A549 (cell line): ENCODE data around the gene PARP11. TPM values are rescaled to one million over a fixed set of nuclear protein-coding genes. Genes with fewer than 3 reads are reported as not detected.

Experiments
- ATAC-seq, 2 experiments: fragments of 200-7000 bp in 1 of 2; fragments of >200 bp in 1 of 2; cut with Nextera tagmentation in 1 of 2; cut with Tn5 transposase in 1 of 2; 3 replicates each; pipeline versions ENCODE4 v1.8.0 to v1.9.1; 2018 to 2020; ENCODE audit warnings: mild to moderate bottlenecking in 1 of 2, moderate library complexity in 1 of 2
- CTCF ChIA-PET: fragments of 300-600 bp; sonication (Branson Sonifier 250); formaldehyde crosslinking; extraction: SDS; loops from one replicate; lab custom pipeline; 2021; ENCODE audit warnings: antibody characterized with exemption, inconsistent platforms; lab: Yijun Ruan, JAX
- POLR2A ChIA-PET: fragments of 350-600 bp; formaldehyde crosslinking; extraction: SDS; loops from one replicate; lab custom pipeline; 2021; ENCODE audit warnings: antibody characterized with exemption, inconsistent platforms; lab: Yijun Ruan, JAX
- DNase-seq, 2 experiments: peaks; one replicate each; pipeline versions ENCODE4 v3.0.0 to v3.0.0-alpha.2; 2011 to 2016; ENCODE audit warnings: low read depth in 1 of 2, low spot score in 1 of 2
- FAIRE-seq: peaks from 2 replicates; lab custom pipeline; 2011; peaks lifted over from hg19 to GRCh38; lab: Jason Lieb, UNC
- H3K27ac ChIP-seq, 2 experiments: fragments of >200 bp; sonication (Bioruptor Twin); formaldehyde crosslinking; 3 replicates each; pipeline ENCODE4 v1.5.1; 2016 to 2017
- H3K4me1 ChIP-seq: fragments of >200 bp; sonication (Bioruptor Twin); formaldehyde crosslinking; 3 replicates; pipeline ENCODE4 v1.6.1; 2016
- H3K4me2 ChIP-seq: fragments of >200 bp; sonication (Bioruptor Twin); formaldehyde crosslinking; 3 replicates; pipeline ENCODE4 v1.6.1; 2016
- H3K4me3 ChIP-seq: fragments of >200 bp; sonication (Bioruptor Twin); formaldehyde crosslinking; 3 replicates; pipeline ENCODE4 v1.5.1; 2016
- H3K9me3 ChIP-seq: fragments of >200 bp; sonication (Bioruptor Twin); formaldehyde crosslinking; 3 replicates; pipeline ENCODE4 v1.6.1; 2016
- ATOH8 ChIP-seq: fragments of 250-450 bp; sonication (Bioruptor Pico); IDR thresholded peaks from 2 replicates; pipeline ENCODE4 v1.5.0; 2020; ENCODE audit warnings: low read depth, mild to moderate bottlenecking, moderate library complexity
- BCL3 ChIP-seq: fragments of >200 bp; sonication (Bioruptor Twin); formaldehyde crosslinking; IDR thresholded peaks from 3 replicates; pipeline ENCODE4 v1.6.1; 2016
- EHF ChIP-seq: fragments of 250-450 bp; sonication (Bioruptor Pico); IDR thresholded peaks from 2 replicates; pipeline ENCODE4 v1.5.0; 2020; ENCODE audit warnings: mild to moderate bottlenecking
- EHMT2 ChIP-seq: fragments of 200-600 bp; sonication (generic); IDR thresholded peaks from 2 replicates; pipeline ENCODE4 v1.6.1; 2016; ENCODE audit warnings: antibody characterized with exemption, low read depth, mild to moderate bottlenecking, moderate library complexity
- FOSB ChIP-seq: fragments of 250-450 bp; sonication (Bioruptor Pico); IDR thresholded peaks from 2 replicates; pipeline ENCODE4 v1.5.0; 2020; ENCODE audit warnings: mild to moderate bottlenecking, moderate library complexity
- HEYL ChIP-seq: fragments of 250-450 bp; sonication (Bioruptor Pico); IDR thresholded peaks from 2 replicates; pipeline ENCODE4 v1.8.0; 2021; ENCODE audit warnings: mild to moderate bottlenecking, moderate library complexity
- HMGXB4 ChIP-seq: fragments of 250-450 bp; sonication (Bioruptor Pico); IDR thresholded peaks from 2 replicates; pipeline ENCODE4 v1.5.0; 2021; ENCODE audit warnings: mild to moderate bottlenecking, moderate library complexity, borderline replicate concordance
- HOXB13 ChIP-seq: fragments of 250-450 bp; sonication (Bioruptor Pico); IDR thresholded peaks from 2 replicates; pipeline ENCODE4 v1.5.0; 2020; ENCODE audit warnings: low read depth, mild to moderate bottlenecking, moderate library complexity
- MAX ChIP-seq: IDR thresholded peaks from 2 replicates; pipeline ENCODE4 v1.6.1; 2012
- MAZ ChIP-seq: fragments of 150-350 bp; IDR thresholded peaks from 2 replicates; pipeline ENCODE4 v1.6.1; 2014; ENCODE audit warnings: antibody characterized with exemption, low read depth, low read length, borderline replicate concordance
- RARB ChIP-seq: fragments of 250-450 bp; sonication (Bioruptor Pico); IDR thresholded peaks from 2 replicates; pipeline ENCODE4 v1.8.0; 2021; ENCODE audit warnings: mild to moderate bottlenecking, moderate library complexity
- RCOR1 ChIP-seq: fragments of 150-350 bp; IDR thresholded peaks from 2 replicates; pipeline ENCODE4 v1.6.1; 2014; ENCODE audit warnings: antibody characterized with exemption, low read length, low read depth
- TP53 ChIP-seq: fragments of 250-450 bp; sonication (Bioruptor Pico); IDR thresholded peaks from 2 replicates; pipeline ENCODE4 v1.5.0; 2021; ENCODE audit warnings: mild to moderate bottlenecking, moderate library complexity
- WGBS: methylation state at CpG from one replicate; pipeline ENCODE4 v1.1.6; 2017; ENCODE audit errors: missing lambda C conversion rate; 5-methylcytosine and 5-hydroxymethylcytosine counted together
- polyA plus RNA-seq, 4 experiments: library from polyadenylated mRNA; depleted of rRNA in 3 of 4; stranded (reverse); fragments of >200 nt; fragmentation: RNase III in 1 of 4; extraction: RNeasy Plus Mini Kit Qiagen cat#74134 plus additional on column Dnase treatment in 1 of 4; gene quantifications; 2 replicates in 3 of 4; 3 replicates in 1 of 4; pipeline ENCODE4 v1.2.3, GENCODE V29; 2011 to 2017
- TF ChIP-seq, protein P1 (sequence below): fragments of >200 bp; sonication (Bioruptor Twin); formaldehyde crosslinking; IDR thresholded peaks from 2 replicates; pipeline ENCODE4 v1.6.1; 2016
- TF ChIP-seq, protein P2 (sequence below): IDR thresholded peaks from 2 replicates; pipeline ENCODE4 v1.6.1; 2012

Gene PARP11
- polyA plus RNA-seq, 2 of the 4 experiments (the other 2 are of a cell fraction), result 2.1 to 6.7 TPM

DNA sequence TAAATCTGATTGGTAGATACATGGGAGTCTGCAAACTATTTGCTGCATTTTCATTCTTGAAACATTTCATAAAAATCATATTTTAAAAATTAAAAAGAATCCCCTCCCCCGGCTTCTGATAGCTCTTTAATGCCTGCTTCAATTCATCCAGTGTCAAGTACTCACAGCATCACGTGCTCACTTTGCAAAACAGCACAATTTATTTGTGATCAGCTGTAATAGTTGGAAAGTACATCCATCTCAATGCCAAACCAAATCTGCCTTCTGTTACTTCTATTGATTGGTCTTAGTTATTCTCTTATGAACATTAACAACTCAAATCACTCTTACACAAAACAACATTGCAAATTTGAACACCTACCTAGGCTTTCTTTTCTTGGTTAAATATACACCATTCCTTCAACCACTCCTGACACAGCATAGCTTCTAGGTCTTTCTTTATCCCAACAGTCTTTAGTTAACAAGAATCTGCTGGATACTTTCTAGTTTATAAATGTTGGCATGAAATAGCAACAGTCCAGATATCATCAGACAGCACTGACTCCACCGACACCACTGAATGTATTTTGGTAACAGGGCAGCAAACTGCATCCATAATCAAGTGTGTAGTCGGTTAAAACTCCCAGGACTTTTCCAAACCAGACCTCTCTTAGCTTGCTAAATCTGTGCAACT lies 58.0 kb downstream of the PARP11 start:
- no peak for FAIRE-seq
- TF ChIP-seq HEYL (CRISPR knock-in tag) (no peak), HMGXB4 (CRISPR knock-in tag) (no peak), EHF (CRISPR knock-in tag) (no peak), BCL3 (no peak), HOXB13 (CRISPR knock-in tag) (no peak), FOSB (no peak), TP53 (CRISPR knock-in tag) (no peak), MAX (no peak)
- TF ChIP-seq, protein P1, sequence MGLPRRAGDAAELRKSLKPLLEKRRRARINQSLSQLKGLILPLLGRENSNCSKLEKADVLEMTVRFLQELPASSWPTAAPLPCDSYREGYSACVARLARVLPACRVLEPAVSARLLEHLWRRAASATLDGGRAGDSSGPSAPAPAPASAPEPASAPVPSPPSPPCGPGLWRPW, result no peak
- TF ChIP-seq, protein P2, sequence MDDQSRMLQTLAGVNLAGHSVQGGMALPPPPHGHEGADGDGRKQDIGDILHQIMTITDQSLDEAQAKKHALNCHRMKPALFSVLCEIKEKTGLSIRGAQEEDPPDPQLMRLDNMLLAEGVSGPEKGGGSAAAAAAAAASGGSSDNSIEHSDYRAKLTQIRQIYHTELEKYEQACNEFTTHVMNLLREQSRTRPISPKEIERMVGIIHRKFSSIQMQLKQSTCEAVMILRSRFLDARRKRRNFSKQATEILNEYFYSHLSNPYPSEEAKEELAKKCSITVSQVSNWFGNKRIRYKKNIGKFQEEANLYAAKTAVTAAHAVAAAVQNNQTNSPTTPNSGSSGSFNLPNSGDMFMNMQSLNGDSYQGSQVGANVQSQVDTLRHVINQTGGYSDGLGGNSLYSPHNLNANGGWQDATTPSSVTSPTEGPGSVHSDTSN, result no peak
- TF ChIP-seq, all 56 proteins: peak for 0
- H3K27ac ChIP-seq, result no peak overlapping the region
- 36% methylated on average over 4 of the region's 4 CpGs for WGBS
- ChIA-PET CTCF (interaction anchor here (2.7 to 4.4 kb wide), 2 partner anchors 11 to 515 kb away, joined by 9 to 28 read pairs; no protein-coding TSS in a partner anchor), POLR2A (no interaction called here)
- no peak overlapping the region for H3K4me2 ChIP-seq
- no peaks in the 10 kb centered on the region for H3K4me1 ChIP-seq
- H3K9me3 ChIP-seq, result no peaks in the 10 kb centered on the region
- DNase-seq (no peak), ATAC-seq (no peak)
- no peak overlapping the region for H3K4me3 ChIP-seq

GRCh38 chr12:3810540-3810939 lies 62.7 kb downstream of the PARP11 start:
- H3K4me2 ChIP-seq, result no peak overlapping the region
- H3K27ac ChIP-seq, result no peak overlapping the region
- FAIRE-seq (no peak), DNase-seq (no peak), ATAC-seq (no peak)
- H3K4me3 ChIP-seq, result no peak overlapping the region
- POLR2A ChIA-PET, result no interaction called here
- CTCF ChIA-PET, result interaction anchor here (12.0 kb wide), 1 partner anchor 511 kb away, joined by 247 read pairs; no protein-coding TSS in a partner anchor
- TF ChIP-seq MAZ (no peak), RCOR1 (no peak), EHMT2 (no peak), HMGXB4 (CRISPR knock-in tag) (no peak), RARB (no peak), ATOH8 (CRISPR knock-in tag) (no peak)
- TF ChIP-seq, protein P1, result no peak
- no peaks in the 10 kb centered on the region for H3K4me1 ChIP-seq
- no peaks in the 10 kb centered on the region for H3K9me3 ChIP-seq
